Common myeloid progenitor, CD34-positive (primary cell): ENCODE data around the gene NRCAM.
A peak's percentile ranks its signal among the peaks of the same experiment; 100 is the strongest.

Experiments used
- CTCF ChIA-PET: fragments of 350-600 bp; sonication (Branson Sonifier 250); formaldehyde crosslinking; loops from one replicate; lab custom pipeline; 2021; ENCODE audit warnings: antibody characterized with exemption; lab: Charles Lee
- POLR2A ChIA-PET: fragments of 350-600 bp; sonication (Branson Sonifier 250); formaldehyde crosslinking; loops from one replicate; lab custom pipeline; 2021; ENCODE audit warnings: antibody characterized with exemption; lab: Charles Lee
- DNase-seq, 3 donors: peaks; one replicate each; pipeline versions ENCODE4 v3.0.0 to v3.0.0-alpha.2; 2013
- H3K27ac ChIP-seq, 2 experiments: 1 replicate in 1 of 2; 2 replicates in 1 of 2; pipeline ENCODE4 v1.7.0; 2013; ENCODE audit warnings: inconsistent platforms in 2 of 2, low read length in 2 of 2, mild to moderate bottlenecking in 2 of 2, low read depth in 1 of 2, moderate library complexity in 1 of 2; ENCODE audit not compliant: severe bottlenecking in 2 of 2, insufficient read depth in 1 of 2, poor library complexity in 1 of 2
- H3K27me3 ChIP-seq, 5 experiments: replicated peaks in 2 of 5; 1 replicate in 3 of 5; 2 replicates in 2 of 5; pipeline versions ENCODE4 v1.6.1 to v1.7.0; 2013; ENCODE audit warnings: low read length in 4 of 5, mild to moderate bottlenecking in 2 of 5, moderate library complexity in 2 of 5, inconsistent platforms in 1 of 5; ENCODE audit not compliant: insufficient read depth in 5 of 5, control insufficient read depth in 4 of 5
- H3K36me3 ChIP-seq, 4 experiments: 1 replicate in 2 of 4; 2 replicates in 2 of 4; pipeline versions ENCODE4 v1.6.1 to v1.7.0; 2013; ENCODE audit warnings: low read length in 3 of 4, control low read depth in 1 of 4, mild to moderate bottlenecking in 1 of 4; ENCODE audit not compliant: control insufficient read depth in 4 of 4, insufficient read depth in 4 of 4
- H3K4me1 ChIP-seq, 4 experiments: 1 replicate in 3 of 4; 2 replicates in 1 of 4; pipeline versions ENCODE4 v1.6.1 to v1.7.1; 2013; ENCODE audit warnings: low read length in 3 of 4, mild to moderate bottlenecking in 3 of 4, control low read depth in 1 of 4, inconsistent platforms in 1 of 4, moderate library complexity in 1 of 4; ENCODE audit not compliant: control insufficient read depth in 4 of 4, insufficient read depth in 4 of 4; ENCODE audit errors: control extremely low read depth in 1 of 4
- H3K4me3 ChIP-seq, 7 experiments: 1 replicate in 4 of 7; 2 replicates in 3 of 7; pipeline versions ENCODE4 v1.5.1 to v1.7.0; 2013; ENCODE audit warnings: mild to moderate bottlenecking in 7 of 7, low read length in 6 of 7, moderate library complexity in 6 of 7, inconsistent platforms in 2 of 7, low read depth in 2 of 7, control low read depth in 1 of 7; ENCODE audit not compliant: insufficient read depth in 4 of 7, control insufficient read depth in 1 of 7; ENCODE audit errors: extremely low read depth in 1 of 7
- H3K9me3 ChIP-seq, 5 experiments: 1 replicate in 4 of 5; 2 replicates in 1 of 5; pipeline versions ENCODE4 v1.6.1 to v1.7.1; 2013; ENCODE audit warnings: low read length in 4 of 5, mild to moderate bottlenecking in 2 of 5, inconsistent platforms in 1 of 5, low read depth in 1 of 5, moderate library complexity in 1 of 5; ENCODE audit not compliant: control insufficient read depth in 4 of 5, insufficient read depth in 2 of 5; ENCODE audit errors: control extremely low read depth in 1 of 5
- WGBS: methylation state at CpG from one replicate; pipeline ENCODE4 v1.1.5; 2013; ENCODE audit not compliant: insufficient coverage; 5-methylcytosine and 5-hydroxymethylcytosine counted together

NRCAM gene

DNA sequence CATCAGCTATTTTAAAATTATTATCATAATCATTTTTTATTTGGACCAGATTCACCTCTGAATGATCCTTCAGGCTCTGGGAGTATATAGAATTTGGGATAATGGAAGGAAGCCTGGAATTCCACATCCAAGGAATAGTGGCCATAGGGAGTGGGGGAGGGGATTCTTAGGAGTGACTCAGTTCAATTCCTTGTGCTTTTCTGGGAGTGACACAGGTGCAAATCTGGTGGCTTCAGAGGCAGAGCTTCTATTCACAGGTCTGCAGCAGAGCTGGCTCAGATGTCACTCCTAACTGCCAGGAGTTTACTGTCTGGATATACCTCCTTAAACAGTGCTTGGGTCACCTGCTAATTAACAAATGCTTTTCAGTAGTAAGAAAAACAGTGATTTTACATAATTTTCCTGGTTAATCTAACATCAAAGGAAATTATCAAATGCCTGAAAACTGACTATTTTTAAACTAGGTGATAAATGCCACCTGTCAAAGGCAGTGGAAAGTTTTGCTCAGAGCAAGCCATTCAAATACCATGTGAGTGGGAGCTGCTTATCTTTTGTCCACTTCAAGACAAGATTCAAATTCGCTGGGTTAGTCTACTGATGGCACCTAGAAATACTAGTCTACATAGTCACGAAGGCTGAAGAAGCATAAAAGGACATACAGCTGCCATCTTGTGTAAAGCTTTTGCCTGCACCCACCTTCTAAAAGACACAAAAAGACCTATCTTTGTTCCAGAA lies 219.4 kb downstream of the NRCAM start:
- no peak for DNase-seq
- Histone ChIP-seq H3K4me1 (peaks cover 0 to 13% (median 8%) of the 10 kb centered on the region in 4 experiments), H3K27ac (no peak overlapping the region), H3K27me3 (no peaks in the 10 kb centered on the region), H3K9me3 (no peaks in the 10 kb centered on the region), H3K36me3 (no peaks in the 10 kb centered on the region), H3K4me3 (no peak overlapping the region)
- WGBS, result 95% methylated on average over 2 of the region's 2 CpGs
- ChIA-PET CTCF (no interaction called here), POLR2A (no interaction called here)

DNA sequence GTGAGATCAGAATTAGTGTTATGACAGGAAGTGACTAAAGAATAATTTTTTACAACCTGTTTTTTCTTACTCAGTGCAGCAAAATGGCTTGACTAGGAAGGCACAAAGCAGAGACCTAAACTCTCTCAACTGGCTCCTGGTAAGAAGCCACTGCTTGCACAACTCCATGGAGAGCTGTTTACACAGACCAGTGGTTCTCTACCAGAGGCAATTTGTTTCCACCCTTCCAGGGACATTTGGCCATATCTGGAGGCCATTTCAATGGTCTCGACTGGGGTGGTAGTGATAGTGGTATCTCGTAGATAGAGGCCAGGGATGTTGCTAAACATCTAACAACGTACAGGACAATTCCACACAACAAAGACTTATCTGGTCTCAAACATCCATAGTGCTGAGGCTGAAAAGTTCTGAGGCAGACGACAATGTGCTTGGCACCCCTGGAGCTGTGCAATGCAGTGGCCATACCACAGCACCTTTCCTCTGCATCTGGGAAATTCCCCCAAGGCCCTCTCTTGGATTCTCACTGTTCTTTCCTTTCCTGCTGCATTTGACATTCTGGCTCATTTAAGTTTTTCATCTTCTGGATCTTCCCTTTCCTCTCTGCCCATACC lies 220.7 kb downstream of the NRCAM start:
- POLR2A ChIA-PET, result no interaction called here

DNA sequence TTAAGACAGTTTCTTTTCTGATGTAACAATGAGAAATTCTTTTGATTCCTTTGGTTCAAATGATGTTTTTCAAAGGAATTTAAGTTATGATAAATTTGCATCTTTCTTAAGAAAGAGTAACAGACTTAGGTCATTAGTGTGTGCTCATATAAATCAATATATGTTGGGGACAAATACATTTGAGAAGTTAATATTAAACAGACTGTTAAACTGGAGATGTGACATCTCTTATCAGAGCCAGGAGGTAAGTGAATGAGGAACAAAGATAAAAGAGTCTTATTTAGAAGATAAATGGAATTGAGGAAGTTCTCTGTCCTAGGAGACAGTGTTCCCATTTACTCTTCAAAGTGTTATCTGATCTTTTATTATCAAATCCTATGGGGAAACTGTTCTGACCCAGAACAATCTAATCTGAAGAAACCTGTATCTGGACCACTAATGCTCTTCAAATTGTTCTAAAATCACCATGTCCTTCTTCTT lies 221.2 kb downstream of the NRCAM start:
- H3K4me3 ChIP-seq, result no peak overlapping the region
- ChIA-PET POLR2A (no interaction called here), CTCF (interaction anchor here (0.8 kb wide), 1 partner anchor 54 kb away, joined by 3 read pairs; no protein-coding TSS in a partner anchor)
- H3K27ac ChIP-seq, result no peak overlapping the region
- H3K27me3 ChIP-seq, result no peaks in the 10 kb centered on the region
- H3K4me1 ChIP-seq, result peaks cover 0 to 13% (median 8%) of the 10 kb centered on the region in 4 experiments
- H3K36me3 ChIP-seq, result no peaks in the 10 kb centered on the region
- DNase-seq, result peak; percentile 9 to 53 (median 26)
- H3K9me3 ChIP-seq, result no peaks in the 10 kb centered on the region

More for the DNA sequence above, 220.7 kb downstream of the NRCAM start:
- H3K9me3 ChIP-seq, result no peaks in the 10 kb centered on the region
- peak in 2 of 3 donors; percentile 39 to 51 for DNase-seq
- CTCF ChIA-PET, result interaction anchor here (0.6 to 0.8 kb wide), 2 partner anchors 54 to 59 kb away, joined by 3 read pairs; no protein-coding TSS in a partner anchor
- no peaks in the 10 kb centered on the region for H3K36me3 ChIP-seq
- WGBS, result 100% methylated on average over 1 of the region's 4 CpGs
- no peak overlapping the region for H3K27ac ChIP-seq
- H3K4me1 ChIP-seq, result peaks cover 0 to 13% (median 8%) of the 10 kb centered on the region in 4 experiments
- peak overlapping the region in 1 of 7 experiments; percentile 14 for H3K4me3 ChIP-seq
- H3K27me3 ChIP-seq, result no peaks in the 10 kb centered on the region

DNA sequence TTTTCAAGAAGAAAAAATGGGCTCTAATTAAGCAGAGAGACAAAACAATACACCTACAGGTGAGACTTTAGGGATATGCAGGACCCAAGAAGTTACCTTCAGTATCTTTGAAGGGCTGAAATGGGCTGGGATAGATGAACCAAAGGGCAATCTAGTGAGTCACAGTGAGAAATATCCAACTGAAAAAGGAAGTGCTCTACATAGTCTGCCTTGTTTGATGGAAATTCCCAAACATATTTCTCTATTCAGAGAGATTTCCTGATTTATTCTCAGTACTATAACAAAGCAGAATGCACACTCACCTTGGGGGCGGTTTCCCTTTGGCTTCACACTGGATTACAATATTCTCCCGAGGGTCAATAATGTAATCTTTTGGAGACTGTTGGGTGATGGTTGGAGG lies 222.0 kb downstream of the NRCAM start:
- ChIA-PET CTCF (no interaction called here), POLR2A (no interaction called here)
- H3K4me3 ChIP-seq, result no peak overlapping the region
- H3K36me3 ChIP-seq, result no peaks in the 10 kb centered on the region
- no peaks in the 10 kb centered on the region for H3K9me3 ChIP-seq
- WGBS, result no CpG with 5 or more reads among the region's 2 CpGs
- no peak for DNase-seq
- H3K27me3 ChIP-seq, result no peaks in the 10 kb centered on the region
- peaks cover 0 to 13% (median 8%) of the 10 kb centered on the region in 4 experiments for H3K4me1 ChIP-seq
- H3K27ac ChIP-seq, result no peak overlapping the region

DNA sequence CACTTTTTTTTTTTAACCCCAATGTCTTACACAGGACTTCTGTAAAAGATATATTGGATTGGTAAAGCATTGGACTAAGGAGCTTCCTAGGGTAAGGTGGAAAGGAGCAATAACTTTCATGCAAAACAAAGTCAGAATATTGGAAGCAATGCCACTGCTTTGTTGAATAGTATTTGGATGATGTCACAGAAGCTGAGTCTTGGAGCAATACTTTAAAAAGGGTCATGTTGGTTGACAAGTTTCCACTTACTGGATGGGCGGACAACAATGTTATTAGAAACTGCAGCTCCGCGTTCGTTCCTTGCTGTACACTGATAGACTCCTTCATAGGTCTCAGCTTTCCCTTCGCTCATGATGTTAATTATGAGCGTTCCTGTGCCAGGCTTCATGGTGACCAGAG lies 224.2 kb downstream of the NRCAM start:
- no peak for DNase-seq
- Histone ChIP-seq H3K4me3 (no peak overlapping the region), H3K27ac (no peak overlapping the region), H3K27me3 (peaks cover 0 to 2% (median 0%) of the 10 kb centered on the region in 5 experiments), H3K9me3 (no peaks in the 10 kb centered on the region), H3K4me1 (peaks cover 0 to 13% (median 8%) of the 10 kb centered on the region in 4 experiments), H3K36me3 (no peaks in the 10 kb centered on the region)
- WGBS, result 97% methylated on average over 6 of the region's 6 CpGs
- ChIA-PET POLR2A (no interaction called here), CTCF (no interaction called here)

DNA sequence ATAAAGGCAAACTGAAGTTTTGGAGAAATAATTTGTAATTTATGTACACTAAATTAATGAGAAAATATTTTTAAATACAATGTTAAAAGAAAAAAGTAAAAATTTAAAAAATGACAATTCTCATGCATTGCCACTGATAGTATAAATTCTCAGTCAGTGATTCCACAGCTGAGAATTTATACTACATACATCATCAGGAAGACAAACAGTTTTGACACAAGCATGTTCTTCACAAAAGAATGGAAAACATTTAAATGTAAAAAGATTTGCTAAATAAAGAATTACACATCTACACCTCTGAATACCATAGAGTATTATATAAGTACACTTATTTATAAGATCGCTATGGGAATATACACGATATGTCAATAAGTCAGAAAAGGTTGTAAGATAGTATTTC lies 225.0 kb downstream of the NRCAM start:
- POLR2A ChIA-PET, result no interaction called here
- no CpG with 5 or more reads among the region's 2 CpGs for WGBS
- H3K9me3 ChIP-seq, result no peaks in the 10 kb centered on the region
- H3K27me3 ChIP-seq, result peaks cover 0 to 2% (median 0%) of the 10 kb centered on the region in 5 experiments
- CTCF ChIA-PET, result no interaction called here
- H3K4me1 ChIP-seq, result peaks cover 0 to 11% (median 8%) of the 10 kb centered on the region in 4 experiments
- no peak overlapping the region for H3K27ac ChIP-seq
- no peak overlapping the region for H3K4me3 ChIP-seq
- DNase-seq, result no peak
- H3K36me3 ChIP-seq, result no peaks in the 10 kb centered on the region

DNA sequence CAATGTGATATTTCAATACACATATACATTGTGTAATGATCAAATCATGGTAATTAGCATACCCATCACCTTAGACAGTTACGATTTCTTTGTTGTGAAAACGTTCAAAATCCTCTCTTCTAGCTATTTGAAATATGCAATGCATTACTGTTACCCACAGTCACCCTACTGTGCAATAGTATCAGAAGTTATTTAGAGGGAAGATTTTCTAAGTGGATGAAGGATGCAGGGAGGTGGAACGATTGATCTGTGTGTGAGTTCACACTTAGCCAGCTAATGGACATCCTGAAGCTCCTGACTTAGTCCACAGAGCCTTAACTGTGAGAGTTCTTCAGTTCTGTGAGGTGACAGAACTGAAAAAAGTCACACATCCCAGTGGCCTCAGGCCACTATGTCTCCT lies 228.9 kb downstream of the NRCAM start:
- CTCF ChIA-PET, result no interaction called here
- no peak overlapping the region for H3K27ac ChIP-seq
- H3K36me3 ChIP-seq, result no peaks in the 10 kb centered on the region
- H3K4me3 ChIP-seq, result no peak overlapping the region
- POLR2A ChIA-PET, result no interaction called here
- WGBS, result 88% methylated on average over 1 of the region's 3 CpGs
- H3K9me3 ChIP-seq, result no peaks in the 10 kb centered on the region
- DNase-seq, result no peak
- no peaks in the 10 kb centered on the region for H3K4me1 ChIP-seq
- peaks cover 0 to 2% (median 0%) of the 10 kb centered on the region in 5 experiments for H3K27me3 ChIP-seq
